HEK293 (cell line): ENCODE measurements around the gene ESRRA.

Experiments
- HIC1 ChIP-seq: fragments of 450-650 bp; formaldehyde crosslinking; IDR thresholded peaks from 2 replicates; pipeline ENCODE4 v1.5.1; 2016; ENCODE audit warnings: missing biosample characterization, missing genetic modification characterization
- HOXA7 ChIP-seq: sonication (generic); formaldehyde crosslinking; IDR thresholded peaks from 2 replicates; pipeline ENCODE4 v1.8.1; 2022; ENCODE audit warnings: missing genetic modification reagents, borderline replicate concordance
- KLF9 ChIP-seq: fragments of 450-650 bp; formaldehyde crosslinking; IDR thresholded peaks from 2 replicates; pipeline ENCODE4 v1.5.1; 2016; ENCODE audit warnings: missing biosample characterization, missing genetic modification characterization, low read depth
- MEIS1 ChIP-seq: sonication (generic); formaldehyde crosslinking; IDR thresholded peaks from 2 replicates; pipeline ENCODE4 v1.8.1; 2022; ENCODE audit warnings: missing genetic modification reagents, mild to moderate bottlenecking, borderline replicate concordance
- PRDM2 ChIP-seq: fragments of 450-650 bp; formaldehyde crosslinking; IDR thresholded peaks from 2 replicates; pipeline ENCODE4 v1.5.1; 2016; ENCODE audit warnings: missing biosample characterization, missing genetic modification characterization, borderline replicate concordance
- SP7 ChIP-seq: fragments of 450-650 bp; formaldehyde crosslinking; IDR thresholded peaks from 2 replicates; pipeline ENCODE4 v1.5.1; 2016; ENCODE audit warnings: missing biosample characterization, missing genetic modification characterization
- ZBTB21 ChIP-seq: fragments of 450-650 bp; formaldehyde crosslinking; IDR thresholded peaks from 2 replicates; pipeline ENCODE4 v1.5.1; 2017; ENCODE audit warnings: missing biosample characterization, missing genetic modification characterization
- ZBTB44 ChIP-seq: fragments of 450-650 bp; IDR thresholded peaks from 2 replicates; pipeline ENCODE4 v1.5.1; 2018; ENCODE audit warnings: missing biosample characterization, mild to moderate bottlenecking, missing genetic modification characterization
- ZEB2 ChIP-seq: fragments of 450-650 bp; formaldehyde crosslinking; IDR thresholded peaks from 2 replicates; pipeline ENCODE4 v1.5.1; 2016; ENCODE audit warnings: missing biosample characterization, missing genetic modification characterization
- ZNF24 ChIP-seq: fragments of 450-650 bp; formaldehyde crosslinking; IDR thresholded peaks from 2 replicates; pipeline ENCODE4 v1.5.1; 2016; ENCODE audit warnings: missing biosample characterization, missing genetic modification characterization
- ZNF266 ChIP-seq: fragments of 450-650 bp; formaldehyde crosslinking; IDR thresholded peaks from 2 replicates; pipeline ENCODE4 v1.5.1; 2016; ENCODE audit warnings: missing biosample characterization, missing genetic modification characterization, low read depth
- ZNF335 ChIP-seq: fragments of 450-650 bp; formaldehyde crosslinking; conservative IDR thresholded peaks from 2 replicates; pipeline ENCODE4 v1.5.1; 2016; ENCODE audit warnings: missing biosample characterization, missing genetic modification characterization
- ZNF341 ChIP-seq: fragments of 450-650 bp; formaldehyde crosslinking; IDR thresholded peaks from 2 replicates; pipeline ENCODE4; 2016; ENCODE audit warnings: low read depth, missing biosample characterization, missing genetic modification characterization
- ZNF350 ChIP-seq: fragments of 450-650 bp; formaldehyde crosslinking; IDR thresholded peaks from 2 replicates; pipeline ENCODE4 v1.5.0; 2017; ENCODE audit warnings: missing biosample characterization, mild to moderate bottlenecking, missing genetic modification characterization
- ZNF544 ChIP-seq: fragments of 450-650 bp; formaldehyde crosslinking; IDR thresholded peaks from 2 replicates; pipeline ENCODE4 v1.5.0; 2017; ENCODE audit warnings: missing biosample characterization, missing genetic modification characterization
- ZNF549 ChIP-seq: fragments of 450-650 bp; IDR thresholded peaks from 2 replicates; pipeline ENCODE4 v1.5.1; 2018; ENCODE audit warnings: missing biosample characterization, missing genetic modification characterization, mild to moderate bottlenecking, inconsistent platforms, moderate library complexity
- ZNF560 ChIP-seq: fragments of 450-650 bp; formaldehyde crosslinking; IDR thresholded peaks from 2 replicates; pipeline ENCODE4 v1.5.1; 2017; ENCODE audit warnings: missing biosample characterization, missing genetic modification characterization, borderline replicate concordance
- ZNF585B ChIP-seq: fragments of 450-650 bp; formaldehyde crosslinking; IDR thresholded peaks from 2 replicates; pipeline ENCODE4 v1.5.1; 2016; ENCODE audit warnings: missing biosample characterization, missing genetic modification characterization
- ZNF701 ChIP-seq: fragments of 450-650 bp; formaldehyde crosslinking; IDR thresholded peaks from 2 replicates; pipeline ENCODE4 v1.5.1; 2016; ENCODE audit warnings: missing biosample characterization, missing genetic modification characterization
- ZSCAN5A ChIP-seq: fragments of 450-650 bp; formaldehyde crosslinking; IDR thresholded peaks from 2 replicates; pipeline ENCODE4 v1.5.1; 2016; ENCODE audit warnings: missing biosample characterization, missing genetic modification characterization
- TF ChIP-seq, protein P1 (sequence below): fragments of 450-650 bp; formaldehyde crosslinking; IDR thresholded peaks from 2 replicates; pipeline ENCODE4 v1.5.1; 2016; ENCODE audit warnings: missing biosample characterization, missing genetic modification characterization
- TF ChIP-seq, protein P2 (sequence below): fragments of 450-650 bp; formaldehyde crosslinking; IDR thresholded peaks from 2 replicates; pipeline ENCODE4 v1.5.1; 2016; ENCODE audit warnings: missing biosample characterization, missing genetic modification characterization

Gene ESRRA

GRCh38 chr11:64317961-64318765 is 12.8 kb downstream of the ESRRA start, which contains the start of gene PRDX5 (continued):
- TF ChIP-seq, protein P1, sequence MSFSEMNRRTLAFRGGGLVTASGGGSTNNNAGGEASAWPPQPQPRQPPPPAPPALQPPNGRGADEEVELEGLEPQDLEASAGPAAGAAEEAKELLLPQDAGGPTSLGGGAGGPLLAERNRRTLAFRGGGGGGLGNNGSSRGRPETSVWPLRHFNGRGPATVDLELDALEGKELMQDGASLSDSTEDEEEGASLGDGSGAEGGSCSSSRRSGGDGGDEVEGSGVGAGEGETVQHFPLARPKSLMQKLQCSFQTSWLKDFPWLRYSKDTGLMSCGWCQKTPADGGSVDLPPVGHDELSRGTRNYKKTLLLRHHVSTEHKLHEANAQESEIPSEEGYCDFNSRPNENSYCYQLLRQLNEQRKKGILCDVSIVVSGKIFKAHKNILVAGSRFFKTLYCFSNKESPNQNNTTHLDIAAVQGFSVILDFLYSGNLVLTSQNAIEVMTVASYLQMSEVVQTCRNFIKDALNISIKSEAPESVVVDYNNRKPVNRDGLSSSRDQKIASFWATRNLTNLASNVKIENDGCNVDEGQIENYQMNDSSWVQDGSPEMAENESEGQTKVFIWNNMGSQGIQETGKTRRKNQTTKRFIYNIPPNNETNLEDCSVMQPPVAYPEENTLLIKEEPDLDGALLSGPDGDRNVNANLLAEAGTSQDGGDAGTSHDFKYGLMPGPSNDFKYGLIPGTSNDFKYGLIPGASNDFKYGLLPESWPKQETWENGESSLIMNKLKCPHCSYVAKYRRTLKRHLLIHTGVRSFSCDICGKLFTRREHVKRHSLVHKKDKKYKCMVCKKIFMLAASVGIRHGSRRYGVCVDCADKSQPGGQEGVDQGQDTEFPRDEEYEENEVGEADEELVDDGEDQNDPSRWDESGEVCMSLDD (tag by site-specific recombination), result no peak
- TF ChIP-seq MEIS1 (CRISPR knock-in tag) (no peak), ZBTB44 (tag by site-specific recombination) (no peak), HIC1 (tag by site-specific recombination) (peak; percentile 98), ZSCAN5A (no peak; the same call in 1 of the 2 replicates), KLF9 (0 out of 2 replicates have a peak, but pooled peaks have one; percentile 48), ZNF266 (tag by site-specific recombination) (no peak), ZNF549 (tag by site-specific recombination) (no peak), ZNF585B (tag by site-specific recombination) (no peak), HOXA7 (CRISPR knock-in tag) (no peak), ZNF24 (tag by site-specific recombination) (no peak), ZNF701 (tag by site-specific recombination) (no peak), ZNF350 (tag by site-specific recombination) (no peak), ZNF341 (peak; percentile 98), ZNF335 (tag by site-specific recombination) (peak; percentile 92), ZNF544 (tag by site-specific recombination) (no peak), ZNF560 (tag by site-specific recombination) (no peak), ZEB2 (tag by site-specific recombination) (no peak; the same call in 1 of the 2 replicates), ZBTB21 (tag by site-specific recombination) (no peak), PRDM2 (tag by site-specific recombination) (no peak), SP7 (peak; percentile 25; the same call in 1 of the 2 replicates)
- TF ChIP-seq, protein P2, sequence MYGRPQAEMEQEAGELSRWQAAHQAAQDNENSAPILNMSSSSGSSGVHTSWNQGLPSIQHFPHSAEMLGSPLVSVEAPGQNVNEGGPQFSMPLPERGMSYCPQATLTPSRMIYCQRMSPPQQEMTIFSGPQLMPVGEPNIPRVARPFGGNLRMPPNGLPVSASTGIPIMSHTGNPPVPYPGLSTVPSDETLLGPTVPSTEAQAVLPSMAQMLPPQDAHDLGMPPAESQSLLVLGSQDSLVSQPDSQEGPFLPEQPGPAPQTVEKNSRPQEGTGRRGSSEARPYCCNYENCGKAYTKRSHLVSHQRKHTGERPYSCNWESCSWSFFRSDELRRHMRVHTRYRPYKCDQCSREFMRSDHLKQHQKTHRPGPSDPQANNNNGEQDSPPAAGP (tag by site-specific recombination), result no peak
